Adipocyte (in vitro differentiated cells): ENCODE data around the gene KANSL1.
"Not testable (repeated sequence)": the region's sequence is repeated elsewhere in the genome, so short reads cannot be mapped to it uniquely, and the experiment has no call there.

Experiments
- DNase-seq: peaks from one replicate; pipeline ENCODE4 v3.0.0-alpha.2; 2015; ENCODE audit warnings: low read depth
- H3K27me3 ChIP-seq: replicated peaks from 2 replicates; pipeline ENCODE4 v1.7.0; 2013; ENCODE audit warnings: mild to moderate bottlenecking, low read length, moderate library complexity; ENCODE audit not compliant: control insufficient read depth, insufficient read depth
- H3K36me3 ChIP-seq: 2 replicates; pipeline ENCODE4 v1.7.0; 2013; ENCODE audit warnings: low read length, mild to moderate bottlenecking, moderate library complexity; ENCODE audit not compliant: control insufficient read depth, insufficient read depth, severe bottlenecking
- H3K4me1 ChIP-seq: 2 replicates; pipeline ENCODE4 v1.7.0; 2013; ENCODE audit warnings: mild to moderate bottlenecking, low read length, moderate library complexity; ENCODE audit not compliant: control insufficient read depth, insufficient read depth
- H3K4me3 ChIP-seq: 2 replicates; pipeline ENCODE4 v1.7.0; 2013; ENCODE audit warnings: mild to moderate bottlenecking, low read length, moderate library complexity
- H3K9ac ChIP-seq: 2 replicates; pipeline ENCODE4 v1.7.0; 2013; ENCODE audit warnings: mild to moderate bottlenecking, low read length, moderate library complexity
- H3K9me3 ChIP-seq: 2 replicates; pipeline ENCODE4 v1.7.0; 2013; ENCODE audit warnings: mild to moderate bottlenecking, low read length, moderate library complexity; ENCODE audit not compliant: control insufficient read depth

Gene KANSL1, protein sequence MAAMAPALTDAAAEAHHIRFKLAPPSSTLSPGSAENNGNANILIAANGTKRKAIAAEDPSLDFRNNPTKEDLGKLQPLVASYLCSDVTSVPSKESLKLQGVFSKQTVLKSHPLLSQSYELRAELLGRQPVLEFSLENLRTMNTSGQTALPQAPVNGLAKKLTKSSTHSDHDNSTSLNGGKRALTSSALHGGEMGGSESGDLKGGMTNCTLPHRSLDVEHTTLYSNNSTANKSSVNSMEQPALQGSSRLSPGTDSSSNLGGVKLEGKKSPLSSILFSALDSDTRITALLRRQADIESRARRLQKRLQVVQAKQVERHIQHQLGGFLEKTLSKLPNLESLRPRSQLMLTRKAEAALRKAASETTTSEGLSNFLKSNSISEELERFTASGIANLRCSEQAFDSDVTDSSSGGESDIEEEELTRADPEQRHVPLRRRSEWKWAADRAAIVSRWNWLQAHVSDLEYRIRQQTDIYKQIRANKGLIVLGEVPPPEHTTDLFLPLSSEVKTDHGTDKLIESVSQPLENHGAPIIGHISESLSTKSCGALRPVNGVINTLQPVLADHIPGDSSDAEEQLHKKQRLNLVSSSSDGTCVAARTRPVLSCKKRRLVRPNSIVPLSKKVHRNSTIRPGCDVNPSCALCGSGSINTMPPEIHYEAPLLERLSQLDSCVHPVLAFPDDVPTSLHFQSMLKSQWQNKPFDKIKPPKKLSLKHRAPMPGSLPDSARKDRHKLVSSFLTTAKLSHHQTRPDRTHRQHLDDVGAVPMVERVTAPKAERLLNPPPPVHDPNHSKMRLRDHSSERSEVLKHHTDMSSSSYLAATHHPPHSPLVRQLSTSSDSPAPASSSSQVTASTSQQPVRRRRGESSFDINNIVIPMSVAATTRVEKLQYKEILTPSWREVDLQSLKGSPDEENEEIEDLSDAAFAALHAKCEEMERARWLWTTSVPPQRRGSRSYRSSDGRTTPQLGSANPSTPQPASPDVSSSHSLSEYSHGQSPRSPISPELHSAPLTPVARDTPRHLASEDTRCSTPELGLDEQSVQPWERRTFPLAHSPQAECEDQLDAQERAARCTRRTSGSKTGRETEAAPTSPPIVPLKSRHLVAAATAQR (N-terminal part only)

DNA sequence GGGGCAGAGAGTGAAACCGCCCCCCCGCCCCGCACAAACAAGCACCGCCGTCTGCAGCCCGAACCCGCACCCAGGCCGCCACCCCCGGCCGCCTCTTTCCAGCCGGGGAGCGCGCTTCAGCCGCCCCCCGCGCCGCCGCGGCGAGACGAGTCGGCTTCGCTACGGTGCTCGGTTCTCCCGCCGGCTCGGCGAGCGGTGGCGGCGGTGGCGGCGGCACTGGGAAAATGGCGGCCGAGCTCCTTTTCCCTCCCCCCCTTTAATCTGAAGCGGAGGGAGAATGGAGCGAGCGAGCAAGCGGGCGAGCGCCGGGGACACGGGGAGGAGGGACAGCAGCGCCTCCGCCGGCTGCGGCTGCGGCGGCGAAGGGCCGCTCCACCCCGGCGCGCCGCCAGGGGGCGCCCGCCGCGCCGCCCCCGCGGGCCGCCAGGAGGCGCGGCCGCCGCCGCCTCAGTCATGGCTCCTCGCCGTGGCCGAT lies at the start of gene KANSL1:
Gene KANSL1, minus strand, starts transcription at position 279 of the 475 bp plus-strand sequence. CDS start 21,286 bp downstream, outside the sequence.
- peak; percentile 100 for DNase-seq
- no peaks in the 10 kb centered on the region for H3K9me3 ChIP-seq

DNA sequence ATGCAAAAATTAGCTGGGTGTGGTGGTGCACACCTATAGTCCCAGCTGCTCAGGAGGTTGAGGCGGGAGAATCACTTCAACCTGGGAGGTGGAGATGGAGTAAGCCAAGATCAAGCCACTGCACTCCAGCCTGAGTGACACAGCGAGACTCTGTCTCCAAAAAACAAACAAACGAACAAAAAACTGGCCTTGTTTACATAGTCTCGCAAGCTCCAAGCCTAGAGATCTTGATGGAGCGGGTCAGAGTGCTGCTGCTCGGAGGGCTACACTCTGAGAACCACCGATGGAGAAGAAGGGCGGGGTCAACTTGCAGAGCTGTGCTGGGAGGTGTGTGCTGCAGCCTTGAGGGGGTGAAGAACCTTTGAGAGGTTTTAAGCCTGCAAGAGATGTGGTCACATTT lies 38.1 kb upstream of the KANSL1 start:
- not testable (repeated sequence) for H3K9ac ChIP-seq, H3K9me3 ChIP-seq, H3K4me3 ChIP-seq, H3K4me1 ChIP-seq, DNase-seq, H3K36me3 ChIP-seq, H3K27me3 ChIP-seq

More for the DNA sequence above, at the start of gene KANSL1:
- H3K9ac ChIP-seq: peak within 1 kb of the TSS; percentile 97
- H3K36me3 ChIP-seq: no peaks in the 10 kb centered on the region
- peak within 1 kb of the TSS; percentile 97 for H3K4me3 ChIP-seq
- no peaks in the 10 kb centered on the region for H3K27me3 ChIP-seq
- peaks cover 37% of the 10 kb centered on the region for H3K4me1 ChIP-seq

DNA sequence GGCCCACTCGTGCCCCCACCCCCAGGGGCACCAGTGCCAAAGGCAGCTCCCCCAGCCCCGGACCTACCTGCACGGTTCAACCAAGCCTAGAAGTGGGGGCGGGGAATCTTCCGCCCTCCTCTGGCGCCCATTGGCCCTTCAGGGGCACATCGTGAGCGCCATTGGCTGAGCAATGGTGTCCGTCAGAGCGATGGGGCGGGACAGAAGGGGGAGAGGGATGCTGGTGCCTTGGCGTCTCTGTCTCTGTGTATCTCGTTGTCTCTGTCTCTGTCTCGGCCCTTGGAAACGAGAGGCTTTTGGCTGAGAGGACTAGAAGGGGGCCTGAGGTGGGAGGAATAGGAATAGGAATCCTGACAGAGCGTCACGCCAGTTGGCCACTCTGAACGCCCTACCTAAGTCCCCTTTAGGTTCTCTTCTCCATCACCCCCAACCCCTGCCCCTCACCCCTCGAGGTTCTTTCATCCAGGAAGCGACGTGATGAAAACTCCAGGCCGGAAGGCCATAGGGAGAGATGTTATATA lies 32.1 kb upstream of the KANSL1 start:
- peak overlapping the region; percentile 78 for H3K4me3 ChIP-seq
- not testable (repeated sequence) for H3K9me3 ChIP-seq, H3K36me3 ChIP-seq, H3K27me3 ChIP-seq, H3K4me1 ChIP-seq
- H3K9ac ChIP-seq: peak overlapping the region; percentile 39
- DNase-seq: peak; percentile 100

DNA sequence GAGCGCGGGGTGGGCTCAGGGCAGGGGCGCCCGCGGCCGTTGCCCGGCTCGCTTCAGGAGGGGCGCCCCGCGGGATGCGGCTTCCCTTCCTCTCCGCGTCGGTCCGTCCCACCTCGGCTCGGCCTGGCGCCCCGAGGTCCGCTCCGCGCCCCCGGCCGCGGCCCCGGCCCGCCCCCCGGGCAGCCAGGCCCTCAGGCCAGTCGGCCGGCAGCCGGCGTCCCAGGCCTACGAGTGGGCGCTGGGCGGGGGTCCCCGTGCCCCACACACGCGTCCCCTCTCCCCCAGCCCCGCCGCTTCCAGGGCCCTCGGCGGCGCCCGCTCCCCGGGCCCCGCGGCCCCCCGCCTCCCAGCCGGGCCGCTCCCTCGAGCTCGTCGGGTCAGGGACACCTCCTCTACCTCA lies 31.6 kb upstream of the KANSL1 start:
- not testable (repeated sequence) for H3K27me3 ChIP-seq, H3K4me1 ChIP-seq, H3K36me3 ChIP-seq, H3K9me3 ChIP-seq
- peak; percentile 43 for DNase-seq
- peak overlapping the region; percentile 39 for H3K9ac ChIP-seq
- peak overlapping the region; percentile 78 for H3K4me3 ChIP-seq

DNA sequence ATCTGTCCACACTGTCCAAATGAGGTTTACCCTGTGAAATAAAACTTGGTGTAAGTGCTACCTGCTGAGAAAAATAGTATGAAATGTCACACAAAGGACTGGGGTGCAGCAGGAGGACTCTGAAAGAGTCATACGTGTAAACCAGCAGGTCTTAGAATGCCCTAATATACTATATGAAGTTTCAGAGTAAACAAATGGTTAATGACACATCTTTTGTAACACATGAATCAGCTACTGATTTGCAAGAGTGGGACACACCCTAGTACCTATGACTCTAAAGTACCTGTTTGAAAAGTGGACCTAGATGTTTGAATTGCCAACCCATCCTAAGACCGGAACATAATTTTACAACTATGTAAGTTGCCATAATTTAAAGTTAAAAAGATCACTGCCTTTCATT lies 29.8 kb upstream of the KANSL1 start:
- H3K9ac ChIP-seq, H3K4me1 ChIP-seq, H3K27me3 ChIP-seq, H3K36me3 ChIP-seq, H3K4me3 ChIP-seq, DNase-seq, H3K9me3 ChIP-seq: not testable (repeated sequence)

DNA sequence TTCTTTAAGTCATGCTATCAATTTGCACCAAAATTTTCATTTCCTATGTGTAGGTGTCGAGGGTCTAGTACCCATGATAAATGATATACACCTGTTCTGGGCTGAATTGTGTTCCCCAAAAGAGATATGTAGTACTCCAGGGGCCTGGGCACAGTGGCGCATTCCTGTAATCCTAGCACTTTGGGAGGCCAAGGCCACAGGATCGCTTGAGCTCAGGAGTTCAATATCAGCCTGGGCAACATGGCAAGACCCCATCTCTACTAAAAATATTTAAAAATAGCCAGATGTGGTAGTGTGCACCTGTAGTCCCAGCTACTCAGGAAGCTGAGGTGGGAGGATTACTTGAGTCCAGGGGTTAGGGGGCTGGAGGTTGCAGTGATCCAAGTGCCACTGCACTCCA lies 23.5 kb upstream of the KANSL1 start:
- Histone ChIP-seq H3K9me3 (no peaks in the 10 kb centered on the region), H3K4me3 (no peak overlapping the region), H3K27me3 (no peaks in the 10 kb centered on the region), H3K9ac (no peak overlapping the region), H3K36me3 (peaks cover 10% of the 10 kb centered on the region), H3K4me1 (peaks cover 4% of the 10 kb centered on the region)
- DNase-seq: no peak

DNA sequence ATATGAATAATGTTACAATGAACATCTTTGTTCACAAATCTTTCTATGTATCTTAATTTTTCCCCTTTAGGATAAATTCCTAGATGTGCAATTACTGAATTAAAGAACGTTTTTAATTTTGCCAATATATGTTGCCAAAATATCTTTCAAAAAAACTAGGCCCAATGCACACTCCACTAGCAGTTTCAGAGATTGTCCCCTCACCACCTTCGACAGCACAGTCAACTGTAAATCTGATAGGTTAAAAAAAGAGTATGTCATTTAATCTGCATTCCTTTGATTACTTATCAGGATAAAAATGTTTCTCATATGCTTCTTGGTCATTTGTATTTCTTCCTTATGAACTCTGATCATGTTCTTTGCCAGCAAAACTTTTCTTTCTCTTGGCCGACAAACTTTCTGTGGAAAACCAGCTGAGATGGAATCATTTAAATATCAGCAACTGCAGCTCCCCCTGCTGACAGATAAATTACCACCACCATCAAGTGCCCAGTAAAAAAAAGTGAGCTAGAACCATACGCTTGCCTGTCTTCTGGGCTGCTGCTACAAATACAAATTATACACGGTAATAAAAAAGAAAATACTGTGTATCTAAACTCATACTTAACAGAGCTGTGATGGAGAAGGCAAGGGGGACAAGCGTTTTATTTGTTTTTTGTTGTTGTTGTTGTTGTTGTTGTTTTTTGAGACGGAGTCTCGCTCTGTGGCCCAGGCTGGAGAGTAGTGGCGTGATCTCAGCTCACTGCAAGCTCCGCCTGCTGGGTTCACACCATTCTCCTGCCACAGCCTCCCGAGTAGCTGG lies 19.6 kb upstream of the KANSL1 start:
- H3K4me1 ChIP-seq: peaks cover 7% of the 10 kb centered on the region
- peaks cover 7% of the 10 kb centered on the region for H3K36me3 ChIP-seq
- H3K4me3 ChIP-seq: no peak overlapping the region
- no peaks in the 10 kb centered on the region for H3K27me3 ChIP-seq
- peak; percentile 97 for DNase-seq
- peak overlapping the region; percentile 50 for H3K9ac ChIP-seq
- no peaks in the 10 kb centered on the region for H3K9me3 ChIP-seq

DNA sequence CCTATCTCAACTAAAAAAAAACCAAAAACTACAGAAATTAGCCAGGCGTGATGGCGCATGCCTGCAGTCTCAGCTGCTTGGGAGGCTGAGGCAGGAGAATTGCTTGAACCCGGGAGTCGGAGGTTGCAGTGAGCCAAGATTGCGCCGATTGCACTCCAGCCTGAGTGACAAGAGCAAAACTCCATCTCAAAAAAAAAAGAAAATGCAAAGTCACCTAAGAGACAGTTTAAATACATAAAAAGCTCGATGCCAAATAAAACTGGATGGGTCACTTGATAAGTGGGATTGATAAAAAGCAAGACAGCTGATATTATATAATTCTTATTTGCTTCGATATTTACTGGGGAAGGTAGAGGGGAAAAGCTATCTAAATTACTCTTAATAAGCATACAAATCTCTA lies 15.8 kb upstream of the KANSL1 start:
- Histone ChIP-seq H3K36me3 (no peaks in the 10 kb centered on the region), H3K9me3 (no peaks in the 10 kb centered on the region), H3K4me1 (peaks cover 7% of the 10 kb centered on the region), H3K27me3 (no peaks in the 10 kb centered on the region), H3K9ac (no peak overlapping the region), H3K4me3 (no peak overlapping the region)
- no peak for DNase-seq

DNA sequence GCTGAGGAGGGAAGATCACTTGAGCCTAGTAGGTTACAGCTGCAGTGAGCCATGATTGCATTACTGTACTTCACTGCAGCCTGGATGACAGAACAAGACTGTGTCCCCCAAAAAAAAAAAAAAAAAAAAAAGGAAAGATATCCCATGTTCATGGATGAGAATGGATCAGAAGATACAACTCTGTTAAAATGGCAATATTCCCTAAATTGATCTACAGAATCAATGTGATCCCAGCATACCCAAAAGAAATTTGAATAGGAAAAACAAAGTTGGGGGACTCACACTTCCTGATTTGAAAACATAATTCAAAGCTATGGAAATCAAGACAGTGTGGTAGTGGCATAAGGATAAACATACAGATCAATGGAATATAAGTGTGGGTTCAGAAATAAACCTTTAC lies 12.7 kb upstream of the KANSL1 start:
- Histone ChIP-seq H3K36me3 (no peaks in the 10 kb centered on the region), H3K9me3 (no peaks in the 10 kb centered on the region), H3K4me3 (no peak overlapping the region), H3K9ac (no peak overlapping the region), H3K4me1 (peaks cover 3% of the 10 kb centered on the region), H3K27me3 (no peaks in the 10 kb centered on the region)
- no peak for DNase-seq

DNA sequence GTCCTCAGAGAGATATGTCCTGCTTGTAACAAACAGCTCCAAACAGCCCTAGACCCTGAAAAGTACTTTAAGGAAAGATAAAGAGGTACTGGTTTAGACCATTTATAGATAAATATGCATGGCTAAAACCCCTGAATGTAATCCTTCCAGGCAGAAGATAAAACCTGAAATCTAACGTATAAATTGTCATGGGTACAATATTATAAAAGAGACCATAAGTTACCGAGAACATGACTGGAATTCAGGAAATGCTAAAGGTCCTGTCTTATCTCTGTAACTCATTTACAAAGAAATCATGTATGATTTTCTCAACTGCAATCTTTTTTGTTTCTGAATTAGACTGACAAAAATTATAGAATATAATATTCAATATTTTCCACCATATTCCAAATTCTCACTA lies 9.2 kb upstream of the KANSL1 start:
- no peak overlapping the region for H3K4me3 ChIP-seq
- H3K27me3 ChIP-seq: no peaks in the 10 kb centered on the region
- no peaks in the 10 kb centered on the region for H3K9me3 ChIP-seq
- H3K36me3 ChIP-seq: no peaks in the 10 kb centered on the region
- no peak overlapping the region for H3K9ac ChIP-seq
- H3K4me1 ChIP-seq: peaks cover 14% of the 10 kb centered on the region
- DNase-seq: no peak
